ENCODE data around the gene CECR2. TPM values are rescaled to one million over a fixed set of nuclear protein-coding genes. Genes with fewer than 3 reads are reported as not detected.

The CECR2 gene
- total RNA-seq, 1 experiment from 2014 or later: 154 TPM

DNA sequence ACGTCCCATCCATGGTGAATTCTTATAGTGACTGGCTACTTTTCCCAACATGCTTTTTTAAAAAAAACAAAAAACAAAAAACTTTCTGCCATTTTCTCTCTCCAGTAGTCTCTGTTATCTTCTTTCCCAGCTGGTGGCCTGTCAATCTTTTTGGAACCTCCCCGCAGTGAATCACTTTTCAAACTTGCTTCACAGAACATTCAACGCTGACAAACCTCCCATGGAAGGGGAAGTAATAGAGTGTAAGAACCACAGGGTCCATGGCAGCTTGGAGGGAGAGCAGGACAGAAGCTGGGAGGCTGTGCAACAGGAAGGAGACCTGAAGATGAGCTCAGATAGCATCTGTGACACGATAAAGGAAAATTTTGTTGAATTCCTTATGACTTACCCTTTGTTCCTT lies 9.8 kb upstream of the CECR2 start:
- Histone ChIP-seq H2AK5ac (ENCODE audit: insufficient read length, low read length) (no peak overlapping the region), H4K91ac (ENCODE audit: insufficient read length, low read depth, low read length) (no peak overlapping the region), H3K27ac (ENCODE audit: insufficient read length, low read depth, low read length) (no peak overlapping the region), H2AFZ (ENCODE audit: low read length) (no peak overlapping the region), H3K4me1 (ENCODE audit: insufficient read depth, low read length) (no peaks in the 10 kb centered on the region), H4K8ac (replicated peaks; ENCODE audit: insufficient read length, low read depth, low read length) (no peak overlapping the region), H3K4me2 (ENCODE audit: insufficient read depth, insufficient read length, low read length) (no peak overlapping the region), H2BK120ac (ENCODE audit: low read depth, low read length, poor library complexity, severe bottlenecking) (no peak overlapping the region), H4K20me1 (ENCODE audit: control insufficient read depth, insufficient read depth, insufficient read length) (no peaks in the 10 kb centered on the region), H3K23me2 (ENCODE audit: insufficient read length, low read depth, low read length, poor library complexity, severe bottlenecking) (no peaks in the 10 kb centered on the region), H3K23ac (ENCODE audit: insufficient read length, low read depth, low read length) (no peak overlapping the region), H3K79me2 (ENCODE audit: insufficient read depth, low read length) (no peaks in the 10 kb centered on the region), H2BK20ac (ENCODE audit: low read depth, low read length, poor library complexity, severe bottlenecking) (no peak overlapping the region), H3T11ph (ENCODE audit: low read length) (no peak overlapping the region), H3K4ac (ENCODE audit: low read depth, low read length) (no peak overlapping the region), H4K5ac (ENCODE audit: insufficient read length, low read depth, low read length) (no peak overlapping the region), H3K27me3 (ENCODE audit: insufficient read depth, low read length) (no peaks in the 10 kb centered on the region), H3K79me1 (ENCODE audit: insufficient read depth, low read depth, low read length, poor library complexity, severe bottlenecking) (no peaks in the 10 kb centered on the region), H3K14ac (ENCODE audit: insufficient read depth, low read length) (no peak overlapping the region), H2BK5ac (ENCODE audit: insufficient read length, low read length) (no peak overlapping the region), H3K9ac (ENCODE audit: extremely low read depth, insufficient read length, low read length) (no peak overlapping the region), H3K18ac (ENCODE audit: insufficient read length, low read depth, low read length) (no peak overlapping the region), H2BK12ac (ENCODE audit: insufficient read length, low read depth, low read length) (no peak overlapping the region), H2BK15ac (ENCODE audit: low read depth, low read length) (no peak overlapping the region), H3K9me3 (ENCODE audit: control insufficient read depth, low read depth, low read length) (no peaks in the 10 kb centered on the region), H3K56ac (ENCODE audit: insufficient read length, low read depth, low read length) (no peak overlapping the region)
- DNase-seq: no peak
- peak overlapping the region in 1 of 3 experiments; percentile 22; a peak in 2 of 7 replicates for H3K27ac Mint-ChIP-seq
- no peaks in the 10 kb centered on the region; a peak in 2 of 5 replicates for H3K9me3 Mint-ChIP-seq
- H3K27me3 Mint-ChIP-seq (ENCODE audit: low read depth): no peaks in the 10 kb centered on the region
- TF ChIP-seq CTCF (conservative IDR thresholded peaks at IDR 0.05): no peak
- no CpG with 5 or more reads among the region's 4 CpGs for whole genome bisulfite sequencing (ENCODE audit: extremely low coverage, insufficient read length, low lambda C conversion rate)
- H3K36me3 Mint-ChIP-seq (ENCODE audit: insufficient read depth in 1 of 3, low read depth in 3 of 3): no peaks in the 10 kb centered on the region
- peaks cover 12 to 19% of the 10 kb centered on the region in 2 experiments for H3K4me1 Mint-ChIP-seq
- H3K4me3 Mint-ChIP-seq: no peak overlapping the region
